ENCODE results near the gene PYCARD.

PYCARD gene

DNA sequence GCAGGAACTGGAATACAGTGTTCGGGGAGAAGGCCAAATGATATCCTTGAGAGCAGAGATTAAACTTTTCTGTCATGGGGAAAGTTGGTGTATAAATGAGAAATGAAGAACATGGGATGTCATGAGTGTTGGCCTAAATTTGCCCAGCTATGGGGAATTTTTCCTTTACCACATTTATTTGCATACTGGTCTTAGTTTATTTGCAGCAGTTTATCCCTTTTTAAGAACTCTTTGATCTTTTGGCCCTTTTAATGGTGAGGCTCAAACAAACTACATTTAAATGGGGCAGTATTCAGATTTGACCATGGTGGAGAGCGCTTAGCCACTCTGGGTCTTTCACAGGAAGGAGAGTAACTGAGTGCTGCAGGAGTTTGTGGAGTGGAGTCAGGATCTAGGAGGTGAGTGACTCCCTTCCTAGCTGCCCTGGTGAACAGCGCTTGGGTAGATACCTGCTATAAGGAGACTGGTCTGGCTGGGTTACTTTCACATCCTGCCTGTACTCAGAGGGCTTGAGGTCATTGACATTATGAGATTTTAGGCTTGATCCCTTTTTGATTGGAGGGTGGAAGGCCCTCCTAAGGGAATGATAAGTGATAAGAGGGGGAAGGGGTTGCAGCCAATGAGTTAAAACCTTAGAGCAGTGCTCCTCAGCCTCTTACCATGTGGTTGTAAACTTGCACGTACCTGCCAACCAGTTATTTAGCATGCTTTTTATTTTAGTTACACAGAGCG, 10.7 kb downstream of the PYCARD start:
- no peak for DNase-seq (ENCODE audit: low spot score)

GRCh38 chr16:31190818-31191444, 11.6 kb downstream of the PYCARD start:
- TF ChIP-seq CTCF (IDR thresholded peaks at IDR 0.05; ENCODE audit: extremely low read depth, missing control alignments): no peak
- DNase-seq (ENCODE audit: low spot score): no peak

More for the DNA sequence above, 10.7 kb downstream of the PYCARD start:
- no peak for TF ChIP-seq CTCF (IDR thresholded peaks at IDR 0.05; ENCODE audit: extremely low read depth, missing control alignments)

- TF ChIP-seq CTCF (IDR thresholded peaks at IDR 0.05; ENCODE audit: extremely low read depth, missing control alignments): no peak
- DNase-seq (ENCODE audit: low spot score): no peak
These were observed 12.5 kb downstream of the PYCARD start for GRCh38 chr16:31190061-31190460.

DNA sequence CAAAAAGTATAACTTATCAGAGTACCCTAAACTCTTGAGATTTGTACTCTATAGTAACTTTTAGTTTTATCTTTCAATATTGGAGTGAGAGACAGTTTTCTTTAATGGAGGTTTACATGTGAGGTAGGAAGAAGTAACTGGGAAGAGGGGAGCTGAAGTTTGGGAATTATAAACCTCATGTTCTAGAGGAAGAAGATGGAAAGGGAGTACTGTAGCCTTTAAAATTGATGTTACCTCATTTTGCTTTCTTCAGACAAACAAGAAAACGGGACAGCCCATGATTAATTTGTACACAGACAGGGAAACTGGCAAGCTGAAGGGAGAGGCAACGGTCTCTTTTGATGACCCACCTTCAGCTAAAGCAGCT, 13.2 kb downstream of the PYCARD start:
- TF ChIP-seq CTCF (IDR thresholded peaks at IDR 0.05; ENCODE audit: extremely low read depth, missing control alignments): no peak
- no peak for DNase-seq (ENCODE audit: low spot score)

DNA sequence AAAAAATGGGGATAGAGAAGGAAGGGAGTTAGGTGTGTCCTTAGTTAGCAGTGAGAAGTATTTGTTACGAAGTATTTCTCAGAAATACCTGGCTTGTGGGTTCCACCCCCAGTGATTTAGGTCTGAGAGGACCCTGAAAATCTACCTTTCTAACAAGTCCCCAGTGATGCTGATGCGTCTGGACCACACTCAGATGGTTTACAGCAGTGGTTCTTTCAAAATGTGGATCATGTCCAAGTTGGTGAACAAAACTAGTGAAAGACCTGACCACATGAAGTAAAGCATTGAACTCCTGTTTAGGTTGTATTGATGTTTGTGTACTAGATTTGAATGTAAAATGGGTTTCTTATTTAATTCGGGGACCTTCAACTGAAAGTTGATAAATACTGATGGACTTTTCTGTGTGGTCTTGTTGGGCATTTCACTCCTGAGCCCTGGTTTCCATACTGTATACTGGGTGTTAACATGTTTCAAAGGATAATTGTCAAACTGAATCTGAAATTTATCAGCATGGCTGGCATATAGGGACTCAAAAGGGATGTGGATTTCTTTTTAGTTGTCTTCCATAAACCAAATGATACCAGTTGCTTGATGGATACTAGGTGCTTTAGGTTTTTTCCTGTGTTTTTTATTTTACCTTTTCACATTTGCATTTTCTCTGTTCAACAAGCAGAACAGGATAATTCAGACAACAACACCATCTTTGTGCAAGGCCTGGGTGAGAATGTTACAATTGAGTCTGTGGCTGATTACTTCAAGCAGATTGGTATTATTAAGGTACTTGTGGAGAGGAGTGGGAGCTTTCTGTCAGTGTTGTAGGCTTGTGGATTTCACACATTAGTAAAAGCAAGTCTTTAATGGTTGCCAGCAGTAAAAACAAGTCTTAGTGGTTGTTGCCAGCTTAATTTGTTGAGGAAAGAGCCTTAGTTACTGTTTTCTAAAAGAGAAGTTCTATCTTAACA, 13.8 kb downstream of the PYCARD start:
- TF ChIP-seq CTCF (IDR thresholded peaks at IDR 0.05; ENCODE audit: extremely low read depth, missing control alignments): no peak
- no peak for DNase-seq (ENCODE audit: low spot score)

DNA sequence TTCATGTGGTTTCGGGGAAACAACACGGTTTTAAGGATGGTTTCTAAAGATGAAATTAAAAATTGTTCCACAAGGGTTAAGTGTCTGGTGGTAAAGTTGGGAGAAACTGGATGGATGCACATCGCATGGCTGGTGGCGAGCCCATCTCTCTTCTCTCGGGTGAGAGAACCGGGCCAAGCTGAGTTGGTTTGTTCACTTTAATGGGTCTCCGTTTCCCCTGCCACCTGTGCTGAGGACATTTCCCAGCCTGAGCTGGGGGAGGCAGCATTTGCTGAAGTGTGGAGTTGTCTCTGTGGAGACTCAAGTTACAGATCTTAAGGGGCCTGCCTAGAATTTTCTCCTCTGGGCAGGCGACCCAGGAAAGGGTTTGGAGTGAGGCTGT, 14.8 kb downstream of the PYCARD start:
- no peak for TF ChIP-seq CTCF (IDR thresholded peaks at IDR 0.05; ENCODE audit: extremely low read depth, missing control alignments)
- no peak for DNase-seq (ENCODE audit: low spot score)
